Right renal pelvis (tissue), 4 donors: Measurements from ENCODE around the gene VPS29. TPM values are rescaled to one million over a fixed set of nuclear protein-coding genes. Genes with fewer than 3 reads are reported as not detected.
A peak's percentile ranks its signal among the peaks of the same experiment; 100 is the strongest.
"Not testable (repeated sequence)": the region's sequence is repeated elsewhere in the genome, so short reads cannot be mapped to it uniquely, and the experiment has no call there.

ENCODE experiments used
- DNase-seq, 4 donors: peaks; one replicate each; pipeline ENCODE4 v3.0.0-alpha.2; 2013; ENCODE audit warnings: low read depth in 4 of 4, low spot score in 3 of 4, missing footprints in 1 of 4
- polyA plus RNA-seq, 4 donors: library from polyadenylated mRNA; unstranded; fragments of 120-200 nt; gene quantifications; one replicate each; pipeline ENCODE4 v1.2.1, GENCODE V29; 2013; ENCODE audit not compliant: insufficient read length in 4 of 4

Gene VPS29
- polyA plus RNA-seq, 4 donors, result 137 to 144 (median 141) TPM

DNA sequence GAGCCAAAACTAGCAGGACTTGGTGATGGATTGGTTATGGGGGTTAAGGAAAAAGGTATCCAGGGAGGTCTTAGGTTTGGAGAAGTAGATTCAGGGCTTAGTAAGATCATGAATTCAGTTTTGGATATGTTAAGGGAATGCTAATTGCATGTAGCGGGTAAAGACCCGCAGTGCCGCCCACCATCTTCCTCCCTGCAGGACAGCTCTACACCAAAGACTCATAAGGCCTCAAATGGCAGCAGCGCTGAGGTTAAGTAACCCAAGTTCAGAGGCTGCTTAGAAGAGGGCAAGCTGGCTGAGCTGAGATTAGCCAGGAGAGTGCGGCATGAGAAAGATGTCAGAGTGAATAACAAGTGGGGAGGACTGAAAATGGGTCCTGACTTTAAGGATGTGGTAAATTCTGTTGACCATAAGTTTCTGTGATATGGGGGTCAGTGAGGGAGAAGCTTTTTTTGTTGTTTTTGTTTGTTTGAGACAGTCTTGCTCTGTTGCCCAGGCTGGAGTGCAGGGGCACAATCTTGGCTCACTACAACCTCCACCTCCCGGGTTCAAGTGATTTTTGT is 26.4 kb upstream of the VPS29 start:
- DNase-seq, result no peak

DNA sequence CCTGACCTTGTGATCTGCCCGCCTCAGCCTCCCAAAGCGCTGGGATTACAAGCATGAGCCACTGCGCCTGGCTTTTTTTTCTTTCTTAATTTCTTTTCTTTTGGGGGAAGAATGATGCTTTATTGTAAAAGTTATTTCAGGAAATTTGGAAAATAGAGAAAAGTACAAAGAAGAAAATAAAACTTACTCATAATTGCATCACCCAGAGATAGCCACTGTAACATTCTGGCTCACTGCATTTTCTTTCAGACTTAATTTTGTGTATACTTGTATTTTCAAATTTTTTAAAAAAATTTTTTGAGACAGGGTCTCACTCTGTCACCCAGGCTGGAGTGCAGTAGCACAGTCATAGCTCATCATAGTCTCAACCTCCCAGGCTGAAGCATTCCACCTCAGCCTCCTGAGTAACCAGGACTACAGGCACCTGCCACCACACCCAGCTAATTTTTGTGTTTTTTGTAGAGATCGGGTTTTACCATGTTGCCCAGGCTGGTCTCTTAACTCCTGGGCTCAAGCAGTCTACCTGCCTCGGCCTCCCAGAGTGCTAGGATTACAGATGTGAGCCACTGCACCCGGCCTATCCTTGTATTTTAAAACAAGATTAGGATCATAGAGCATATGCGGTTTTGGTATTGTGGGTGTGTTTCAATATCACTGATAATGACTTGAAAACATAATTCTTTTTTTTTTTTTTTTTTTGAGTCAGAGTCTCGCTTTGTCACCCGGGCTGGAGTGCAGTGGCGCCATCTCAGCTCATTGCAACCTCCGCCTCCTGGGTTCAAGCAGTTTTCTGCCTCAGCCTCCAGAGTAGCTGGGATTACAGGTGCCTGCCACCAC is 19.2 kb upstream of the VPS29 start:
- not testable (repeated sequence) for DNase-seq

DNA sequence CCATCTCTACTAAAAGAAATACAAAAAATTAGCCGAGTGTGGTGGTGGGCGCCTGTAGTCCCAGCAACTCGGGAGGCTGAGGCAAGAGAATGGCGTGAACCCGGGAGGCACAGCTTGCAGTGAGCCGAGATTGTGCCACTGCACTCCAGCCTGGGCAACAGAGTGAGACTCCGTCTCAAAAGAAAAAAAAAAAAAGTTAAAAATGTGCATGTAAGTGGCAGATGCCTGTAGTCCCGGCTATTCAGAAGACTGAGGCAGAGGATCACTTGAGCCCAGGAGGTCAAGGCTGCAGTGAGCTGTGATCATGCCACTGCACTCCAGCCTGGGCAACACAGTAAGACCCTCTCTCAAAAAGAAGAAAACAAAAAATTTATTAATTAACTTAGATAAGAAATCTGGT is 16.1 kb upstream of the VPS29 start:
- DNase-seq, result not testable (repeated sequence)

DNA sequence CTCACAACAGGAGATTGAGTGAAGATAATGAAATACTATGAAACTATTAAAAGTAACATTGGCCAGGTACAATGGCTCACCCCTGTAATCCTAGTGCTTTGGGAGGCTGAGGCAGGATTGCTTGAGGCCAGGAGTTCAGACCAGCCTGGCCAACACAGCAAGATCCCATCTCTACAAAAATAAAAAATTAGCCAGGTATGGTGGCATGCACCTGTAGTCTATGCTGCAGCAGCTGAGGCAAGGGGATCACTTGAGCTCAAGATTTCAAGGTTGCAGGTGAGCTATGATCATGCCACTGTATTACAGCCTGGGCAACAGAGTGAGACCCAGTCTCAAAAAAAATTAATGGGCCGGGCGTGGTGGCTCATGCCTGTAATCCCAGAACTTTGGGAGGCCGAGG is 15.1 kb upstream of the VPS29 start:
- no peak for DNase-seq

DNA sequence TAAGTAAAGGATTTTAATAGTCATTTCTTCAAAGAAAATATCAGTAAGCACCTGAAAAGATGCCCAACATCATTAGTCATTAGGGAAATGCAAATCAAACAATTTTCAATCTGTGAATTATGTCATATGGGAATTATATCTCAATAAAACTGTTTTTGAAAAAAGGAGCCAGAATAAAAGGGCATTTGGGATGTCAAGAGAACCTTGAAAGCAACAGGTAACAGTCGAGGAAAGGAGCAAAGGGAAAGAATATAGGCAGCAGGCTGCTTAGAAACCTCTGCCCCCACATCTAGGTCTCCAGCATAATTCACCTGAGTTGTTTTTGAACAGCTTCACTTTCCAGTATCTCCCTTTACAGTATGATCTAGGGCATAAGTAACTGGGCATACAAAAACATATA is 12.5 kb upstream of the VPS29 start:
- DNase-seq, result no peak

DNA sequence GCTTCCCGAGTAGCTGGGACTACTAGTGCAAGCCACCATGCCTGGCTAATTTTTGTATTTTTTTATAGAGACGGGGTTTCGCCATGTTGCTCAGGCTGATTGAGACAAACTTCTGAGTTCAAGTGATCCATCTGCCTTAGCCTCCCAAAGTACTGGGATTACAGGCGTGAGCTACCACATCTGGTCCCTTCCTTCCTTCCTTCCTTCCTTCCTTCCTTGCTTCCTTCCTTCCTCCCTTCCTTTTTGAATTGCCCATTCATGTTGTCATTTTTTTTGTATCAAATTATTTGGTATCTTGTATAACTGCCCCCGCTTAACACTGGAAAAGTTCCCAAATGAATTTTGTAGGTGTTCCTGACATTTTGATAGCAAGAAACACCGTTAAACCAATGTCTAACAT is 11.9 kb upstream of the VPS29 start:
- no peak for DNase-seq

DNA sequence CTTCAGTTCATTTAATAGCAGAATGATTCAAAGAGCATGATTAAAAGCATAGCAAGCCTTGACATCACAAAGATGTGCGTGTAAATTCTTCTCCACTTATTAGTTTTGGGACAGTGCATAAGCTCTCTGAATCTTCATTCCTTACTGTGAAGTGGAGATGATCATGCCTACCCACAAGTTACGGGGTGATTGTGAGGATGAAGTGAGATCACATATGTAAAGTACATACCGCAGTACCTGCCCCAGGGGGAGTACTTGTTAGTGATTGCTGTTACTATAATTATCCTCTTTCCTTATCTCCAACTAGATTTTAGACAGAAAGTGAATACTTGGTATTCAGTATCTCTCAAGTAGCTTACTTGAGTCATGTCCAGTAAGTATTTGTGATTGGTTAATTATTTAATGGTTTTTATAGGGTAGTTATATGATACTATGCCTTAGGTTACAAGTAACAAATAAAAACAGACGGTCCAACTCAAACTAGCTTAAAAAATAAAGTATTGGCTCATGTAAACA is 6.2 kb upstream of the VPS29 start:
- no peak for DNase-seq

DNA sequence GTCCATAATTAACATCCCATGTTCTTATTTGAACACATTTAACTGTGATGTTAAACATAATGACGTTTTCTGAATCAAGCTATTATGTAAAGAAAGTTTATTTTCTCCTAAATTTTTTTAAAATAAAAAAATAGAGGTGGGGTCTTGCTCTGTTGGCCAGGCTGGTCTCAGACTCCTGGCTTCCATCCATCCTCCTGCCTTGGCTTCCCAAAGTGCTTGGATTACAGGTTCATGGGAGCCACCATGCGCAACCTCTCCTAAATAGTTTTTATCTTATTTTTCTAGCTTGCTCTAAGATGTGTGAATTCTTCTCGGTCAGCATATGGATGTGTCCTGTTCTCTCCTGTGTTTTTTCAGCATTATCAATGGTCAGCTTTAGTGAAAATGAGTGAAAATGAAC is 3.4 kb upstream of the VPS29 start:
- DNase-seq, result no peak

DNA sequence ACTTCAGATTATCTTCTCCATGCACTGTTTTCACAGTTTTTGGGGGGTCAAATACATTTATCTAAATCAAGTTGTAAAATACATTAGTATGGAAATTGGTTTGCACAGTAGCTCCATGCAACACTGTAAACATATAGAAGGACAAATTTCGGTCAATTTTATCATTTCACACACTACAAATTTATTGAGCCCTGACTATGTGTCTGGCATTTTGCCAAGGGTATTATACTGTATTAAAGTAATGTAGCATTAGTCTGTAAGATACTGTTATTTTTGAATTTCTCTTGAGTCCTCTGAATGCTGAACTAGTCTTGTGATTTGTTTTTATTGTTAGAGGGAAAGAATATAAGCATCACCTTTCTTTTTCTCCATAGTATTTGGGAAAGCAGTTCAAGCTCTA is 1.5 kb upstream of the VPS29 start:
- DNase-seq, result no peak

DNA sequence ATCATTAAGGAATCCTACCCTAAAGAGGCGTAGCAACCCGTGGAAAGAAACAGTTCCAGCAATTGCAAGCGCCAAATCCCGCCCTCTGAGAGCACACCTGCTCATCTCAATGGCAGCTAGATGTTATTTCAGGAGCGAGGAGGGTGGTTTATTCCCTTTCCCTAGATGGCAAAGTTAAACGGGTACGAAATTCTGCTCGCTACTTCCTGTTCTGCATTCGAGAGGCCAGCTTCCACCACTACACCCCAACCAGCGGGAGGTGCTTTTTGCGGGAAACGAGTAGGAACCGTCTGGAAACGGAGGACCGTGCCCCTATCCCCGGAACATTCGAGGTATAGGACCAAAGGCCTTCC is 536 bp downstream of the VPS29 start:
- DNase-seq, result peak in 3 of 4 donors; percentile 3 to 22 (median 8)

DNA sequence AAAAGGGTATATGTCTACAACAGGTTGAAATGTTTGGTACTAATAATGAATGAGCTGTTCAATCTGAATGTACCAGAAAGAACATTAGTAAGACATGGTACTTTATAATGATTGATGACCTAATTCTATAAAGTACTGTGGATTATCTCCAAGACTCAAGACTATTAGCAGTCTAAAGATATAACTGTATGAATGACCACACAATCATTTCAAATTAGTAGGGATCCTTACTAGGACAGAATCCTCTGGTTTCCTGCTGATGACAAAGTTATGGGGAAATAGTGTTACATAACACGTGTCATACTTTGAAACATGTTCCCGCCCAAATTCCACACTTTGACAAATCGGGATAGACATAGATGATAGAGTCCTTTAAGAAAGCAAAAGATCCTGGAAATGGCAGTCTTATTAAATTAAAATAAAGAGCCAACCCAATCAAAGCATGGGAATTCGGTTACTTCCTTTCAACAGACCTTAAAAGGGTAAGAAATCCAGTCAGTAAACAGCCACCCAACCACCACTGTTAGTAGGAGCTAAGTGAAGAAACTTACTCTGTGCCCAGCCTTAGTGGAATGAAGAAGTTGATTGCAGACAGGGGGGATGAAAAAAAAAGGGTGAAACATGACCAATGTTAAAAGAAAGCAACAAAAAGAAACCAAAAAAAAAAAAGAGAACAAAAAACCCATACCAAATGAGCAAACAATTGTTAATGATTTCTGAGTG is 2.8 kb downstream of the VPS29 start:
- DNase-seq, result no peak

DNA sequence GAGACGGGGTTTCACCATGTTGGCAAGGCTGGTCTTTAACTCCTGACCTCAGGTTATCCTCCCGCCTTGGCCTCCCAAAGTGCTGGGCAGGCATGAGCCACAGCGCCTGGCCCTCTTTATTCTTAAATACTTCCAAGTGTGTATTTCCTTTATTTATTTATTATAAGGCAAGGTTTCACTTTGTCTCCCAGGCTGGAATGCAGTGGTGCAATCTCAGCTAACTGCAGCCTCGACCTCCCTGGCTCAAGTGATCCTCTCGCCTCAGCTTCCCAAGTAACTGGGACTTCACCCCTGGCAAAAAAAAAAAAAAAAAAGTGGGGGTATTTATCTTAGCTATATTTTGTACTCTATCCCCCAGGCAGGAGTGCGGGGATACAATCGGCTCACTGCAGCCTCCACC is 26.5 kb downstream of the VPS29 start:
- DNase-seq, result no peak

DNA sequence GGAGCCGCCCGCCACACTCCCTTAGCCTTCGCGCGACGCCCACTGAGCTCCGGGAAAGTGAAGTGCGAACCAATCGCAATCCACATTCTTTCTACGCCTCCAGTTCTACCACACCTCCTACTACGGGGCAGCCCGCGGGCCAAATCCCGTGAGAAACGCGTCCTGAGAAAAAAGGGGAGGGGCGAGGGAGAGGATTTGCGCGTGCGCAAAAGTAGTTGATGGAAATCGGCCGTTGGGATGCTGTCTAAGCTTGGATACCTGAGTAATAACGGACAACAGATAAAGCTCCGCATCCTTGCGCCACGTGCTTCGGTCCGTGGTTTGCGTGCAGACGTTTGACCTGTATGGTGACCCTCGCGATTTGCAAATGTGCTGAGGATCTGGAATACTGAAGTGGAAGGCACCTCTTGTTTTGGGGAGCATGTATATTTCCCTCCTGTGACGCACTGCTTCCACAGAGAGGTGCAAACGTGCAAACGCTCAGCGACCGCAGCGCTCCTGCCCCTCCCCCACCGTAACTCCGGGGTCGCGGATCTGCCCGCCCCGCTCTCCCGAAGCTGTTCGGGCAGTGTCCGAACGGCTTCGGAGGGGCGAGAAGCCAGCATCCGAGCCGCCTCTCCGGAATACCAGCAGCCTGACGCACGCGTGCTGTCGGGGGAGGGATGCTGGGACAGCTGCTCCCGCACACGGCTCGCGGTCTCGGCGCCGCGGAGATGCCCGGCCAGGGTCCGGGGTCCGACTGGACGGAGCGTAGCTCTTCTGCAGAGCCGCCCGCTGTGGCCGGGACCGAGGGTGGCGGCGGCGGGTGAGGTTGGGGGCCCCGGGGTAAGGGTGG is 33.5 kb downstream of the VPS29 start, which contains the start of the genes FAM216A and GPN3:
TSS of gene FAM216A (plus strand) at position 632 of the 835 bp plus-strand sequence. CDS start at position 663, 31 bp downstream.
TSS of gene GPN3 (minus strand) at position 44 of the 835 bp plus-strand sequence. CDS start 54 bp downstream, outside the sequence.
- DNase-seq, result peak; percentile 96 to 99 (median 97)

DNA sequence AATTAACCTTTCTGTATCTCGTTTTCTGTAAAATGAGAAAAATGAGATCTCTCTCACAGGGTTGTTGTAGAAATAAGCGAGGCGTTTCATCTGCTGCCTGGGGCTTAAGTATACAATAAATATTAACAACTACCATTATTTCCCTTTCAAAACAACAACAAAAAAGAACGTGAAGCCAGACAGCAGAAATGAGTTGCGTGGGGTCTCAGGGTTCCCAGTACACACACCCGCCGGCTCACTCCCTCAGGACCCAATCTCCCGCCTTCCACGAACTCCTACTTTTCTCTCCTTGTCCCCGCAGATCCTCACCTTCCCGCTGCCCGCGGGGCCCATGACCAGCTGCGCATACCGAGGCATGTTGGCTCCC is 34.1 kb downstream of the VPS29 start:
- DNase-seq, result no peak

DNA sequence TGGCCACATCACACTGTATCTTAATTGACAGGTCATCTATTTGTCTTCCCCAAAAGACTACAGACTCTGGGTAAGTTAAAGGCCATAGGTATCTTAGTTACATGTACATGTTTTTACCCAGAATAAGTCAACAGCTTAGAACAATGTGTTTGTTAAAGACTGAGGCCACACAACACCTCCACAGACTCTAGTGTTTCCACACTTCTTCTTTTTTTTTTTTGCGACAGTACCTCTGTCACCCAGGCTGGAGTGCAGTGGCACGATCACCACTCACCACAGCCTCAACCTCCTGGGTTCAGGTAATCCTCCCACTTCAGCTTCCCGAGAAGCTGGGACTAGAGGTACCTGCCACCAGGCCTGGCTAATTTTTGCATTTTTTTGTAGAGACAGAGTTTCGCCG is 35.1 kb downstream of the VPS29 start:
- DNase-seq, result no peak

DNA sequence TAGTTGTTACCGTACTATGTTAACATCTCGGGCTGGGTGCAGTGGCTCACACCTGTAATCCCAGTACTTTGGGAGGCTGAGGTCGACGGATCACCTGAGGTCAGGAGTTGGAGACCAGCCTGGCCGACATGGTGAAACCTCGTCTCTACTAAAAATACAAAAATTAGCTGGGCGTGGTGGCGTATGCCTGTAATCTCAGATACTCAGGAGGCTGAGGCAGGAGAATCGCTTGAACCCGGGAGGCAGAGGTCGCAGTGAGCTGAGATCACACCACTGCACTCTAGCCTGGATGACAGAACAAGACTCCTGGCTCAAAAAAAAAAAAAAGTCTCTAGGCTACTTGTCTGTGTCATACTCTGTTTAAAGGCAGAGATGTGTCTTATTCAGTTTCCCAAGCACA is 36.1 kb downstream of the VPS29 start:
- DNase-seq, result not testable (repeated sequence)

DNA sequence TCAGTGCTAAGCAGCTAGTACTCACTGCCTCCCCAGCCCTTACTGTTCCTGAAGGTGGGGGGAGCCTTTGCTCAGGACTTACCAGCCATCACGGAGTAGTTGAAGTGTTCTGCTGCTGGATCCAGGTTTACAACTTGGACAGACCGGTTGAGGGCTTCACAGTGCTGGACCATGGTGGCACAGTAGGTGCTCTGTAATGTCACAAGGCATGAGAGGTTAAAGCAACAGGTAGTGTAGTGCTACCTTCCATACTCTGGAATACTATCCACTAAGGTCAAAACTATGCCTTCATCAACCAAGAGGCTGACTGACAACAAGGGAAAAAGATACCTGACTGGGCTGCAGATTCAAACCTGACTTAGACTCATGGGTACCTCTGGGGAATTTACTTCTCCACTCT is 36.9 kb downstream of the VPS29 start:
- DNase-seq, result no peak

DNA sequence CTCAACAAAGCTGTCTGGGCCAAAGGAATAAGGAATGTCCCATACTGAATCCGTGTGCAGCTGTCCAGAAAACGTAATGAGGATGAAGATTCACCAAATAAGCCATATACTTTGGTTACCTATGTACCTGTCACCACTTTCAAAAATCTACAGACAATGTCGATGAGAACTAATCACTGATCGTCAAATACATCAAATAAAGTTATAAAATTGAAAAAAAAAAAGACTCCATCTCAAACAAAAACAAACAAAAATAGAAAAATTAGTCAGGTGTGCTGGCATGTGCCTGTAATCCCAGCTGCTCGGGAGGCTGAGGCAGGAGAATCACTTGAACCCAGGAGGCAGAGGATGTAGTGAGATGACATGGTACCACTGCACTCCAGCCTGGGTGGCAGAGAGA is 40.7 kb downstream of the VPS29 start:
- DNase-seq, result not testable (repeated sequence)

DNA sequence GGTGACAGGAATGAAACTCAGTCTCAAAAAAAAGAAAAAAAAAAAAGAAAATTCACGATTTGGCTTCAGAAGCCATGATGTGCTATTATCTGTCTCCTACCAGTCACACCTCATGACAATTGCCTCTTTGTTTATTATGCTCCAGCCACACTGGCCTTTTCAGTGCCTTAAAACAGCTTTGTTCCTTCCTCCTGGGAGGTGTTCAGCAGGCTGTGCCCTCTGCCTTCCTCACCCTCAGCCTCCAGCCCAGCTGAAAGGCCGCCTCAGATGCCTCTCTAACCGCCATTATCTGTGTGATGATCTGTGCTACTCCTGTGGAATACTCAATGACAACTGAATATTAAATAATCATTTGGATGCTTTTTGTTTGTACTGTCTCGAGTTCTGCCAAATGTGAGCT is 43.2 kb downstream of the VPS29 start:
- no peak for DNase-seq

DNA sequence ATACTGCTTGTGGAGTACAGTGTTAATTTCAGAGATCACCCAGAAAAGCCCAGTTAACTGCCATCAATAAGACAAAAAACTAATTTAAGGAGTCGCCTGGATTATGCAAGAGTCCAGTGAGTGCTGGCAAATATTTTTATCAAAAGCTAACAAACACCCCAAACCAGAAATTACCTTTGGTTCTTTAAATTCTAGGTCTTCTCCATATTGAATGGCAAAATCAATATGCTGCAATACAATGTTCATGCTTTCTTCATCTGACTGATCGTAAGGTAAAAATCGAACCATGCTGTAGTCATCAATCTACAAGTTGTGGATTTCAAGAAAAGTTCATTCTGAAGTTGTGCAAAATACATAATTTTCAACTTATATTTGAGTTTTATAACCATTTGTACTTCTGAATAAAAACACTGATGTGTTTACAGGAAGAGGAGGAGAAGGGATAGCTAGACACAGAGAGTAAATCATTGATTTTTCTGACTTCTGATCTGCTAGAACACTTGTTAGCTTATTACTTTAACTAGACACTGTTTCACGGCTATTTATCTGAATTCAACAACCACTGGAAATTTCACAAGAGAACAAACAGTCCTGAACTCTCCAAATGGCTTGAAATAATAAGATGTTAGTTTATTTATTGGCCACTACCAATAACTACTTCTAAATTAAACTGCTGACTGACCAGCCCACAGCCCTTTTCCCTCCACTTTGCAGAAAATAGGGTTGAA is 48.2 kb downstream of the VPS29 start:
- no peak for DNase-seq
